HG03045 (cell line): Measurements from ENCODE around the gene CYBA.
"Not testable (repeated sequence)": the region's sequence is repeated elsewhere in the genome, so short reads cannot be mapped to it uniquely, and the experiment has no call there.

Experiments
- ATAC-seq: cut with Tn5 transposase; IDR thresholded peaks from one replicate; pipeline ENCODE4 v1.9.1; 2021; ENCODE audit warnings: mild to moderate bottlenecking, moderate library complexity; ENCODE audit not compliant: unreplicated experiment

The CYBA gene

GRCh38 chr16:88616320-88616719, 34.5 kb downstream of the CYBA start:
- no peak for ATAC-seq

- ATAC-seq, result no peak
Measured at GRCh38 chr16:88614818-88615580, 35.9 kb downstream of the CYBA start.

- ATAC-seq, result no peak
Measured at GRCh38 chr16:88613911-88614817, 36.7 kb downstream of the CYBA start.

- no peak for ATAC-seq
Measured at GRCh38 chr16:88613293-88613692, 37.6 kb downstream of the CYBA start.

- no peak for ATAC-seq
Measured at GRCh38 chr16:88610909-88611812, 39.7 kb downstream of the CYBA start.

- no peak for ATAC-seq
Measured at GRCh38 chr16:88610080-88610479, 40.8 kb downstream of the CYBA start.

GRCh38 chr16:88609426-88609825, 41.4 kb downstream of the CYBA start:
- ATAC-seq, result not testable (repeated sequence)

GRCh38 chr16:88608076-88608475, 42.8 kb downstream of the CYBA start:
- ATAC-seq, result no peak

- ATAC-seq, result no peak
Measured at GRCh38 chr16:88606148-88606757, 44.6 kb downstream of the CYBA start.

GRCh38 chr16:88605186-88606147, 45.4 kb downstream of the CYBA start:
- no peak for ATAC-seq

- no peak for ATAC-seq
Measured at GRCh38 chr16:88602091-88602490, 48.8 kb downstream of the CYBA start.

GRCh38 chr16:88601313-88602036, 49.4 kb downstream of the CYBA start:
- no peak for ATAC-seq

- no peak for ATAC-seq
Measured at GRCh38 chr16:88600539-88600896, 50.3 kb downstream of the CYBA start.

- no peak for ATAC-seq
Measured at GRCh38 chr16:88599825-88600538, 50.9 kb downstream of the CYBA start.

- no peak for ATAC-seq
Measured at GRCh38 chr16:88599092-88599733, 51.6 kb downstream of the CYBA start.

- no peak for ATAC-seq
Measured at GRCh38 chr16:88597856-88598491, 52.9 kb downstream of the CYBA start.

GRCh38 chr16:88596483-88596882, 54.4 kb downstream of the CYBA start:
- no peak for ATAC-seq
